ENCODE measurements around the gene MAP4K4.

DNA sequence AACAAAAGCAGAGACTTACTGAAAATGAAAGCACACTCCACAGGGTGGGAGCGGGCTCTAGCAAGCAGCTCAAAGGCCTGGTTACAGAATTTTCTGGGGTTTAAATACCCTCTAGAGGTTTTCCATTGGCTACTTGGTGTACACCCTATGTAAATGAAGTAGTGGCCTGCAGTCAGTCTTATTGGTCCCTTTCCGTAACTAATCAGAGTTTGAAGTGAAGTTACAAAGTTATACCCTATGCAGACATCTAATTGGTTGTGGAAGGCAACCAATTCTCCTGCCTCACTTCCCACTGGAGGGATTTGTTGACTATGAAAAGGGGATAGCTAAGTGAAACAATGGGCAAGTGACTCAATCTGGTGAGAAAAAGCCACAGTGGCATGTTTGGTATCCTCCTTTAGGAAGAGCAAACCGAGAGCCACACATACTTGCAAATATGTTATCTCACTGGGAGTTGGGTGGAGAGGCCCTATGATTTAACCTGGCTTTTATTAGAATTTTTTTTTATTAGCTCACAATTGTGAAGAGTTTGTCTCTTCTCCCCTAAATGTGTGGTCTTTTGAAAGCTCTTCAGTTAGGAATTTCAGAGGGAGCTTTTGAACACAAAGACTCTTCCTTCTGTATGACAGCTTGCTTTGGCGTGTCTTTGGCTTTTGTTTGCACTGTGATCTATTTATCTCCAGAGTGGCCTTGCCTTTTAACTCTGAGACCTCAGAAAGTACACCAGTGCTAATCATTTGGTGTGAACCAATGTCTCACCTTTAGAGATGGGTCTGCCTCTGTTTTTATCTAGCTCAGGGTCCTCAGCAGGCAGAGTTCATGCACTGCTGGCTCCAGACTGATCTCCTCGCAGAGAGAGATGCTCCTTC, 69.6 kb downstream of the MAP4K4 start:
- TF ChIP-seq CTCF (IDR thresholded peaks at IDR 0.05; ENCODE audit: poor library complexity): no peak
- TF ChIP-seq EZH2 (IDR thresholded peaks at IDR 0.05; ENCODE audit: borderline replicate concordance): no peak
- TF ChIP-seq EZH2phosphoT487 (IDR thresholded peaks at IDR 0.05; ENCODE audit: low read depth, severe bottlenecking, unreplicated experiment): no peak
